ENCODE measurements around the gene ZNF710.

The ZNF710 gene

DNA sequence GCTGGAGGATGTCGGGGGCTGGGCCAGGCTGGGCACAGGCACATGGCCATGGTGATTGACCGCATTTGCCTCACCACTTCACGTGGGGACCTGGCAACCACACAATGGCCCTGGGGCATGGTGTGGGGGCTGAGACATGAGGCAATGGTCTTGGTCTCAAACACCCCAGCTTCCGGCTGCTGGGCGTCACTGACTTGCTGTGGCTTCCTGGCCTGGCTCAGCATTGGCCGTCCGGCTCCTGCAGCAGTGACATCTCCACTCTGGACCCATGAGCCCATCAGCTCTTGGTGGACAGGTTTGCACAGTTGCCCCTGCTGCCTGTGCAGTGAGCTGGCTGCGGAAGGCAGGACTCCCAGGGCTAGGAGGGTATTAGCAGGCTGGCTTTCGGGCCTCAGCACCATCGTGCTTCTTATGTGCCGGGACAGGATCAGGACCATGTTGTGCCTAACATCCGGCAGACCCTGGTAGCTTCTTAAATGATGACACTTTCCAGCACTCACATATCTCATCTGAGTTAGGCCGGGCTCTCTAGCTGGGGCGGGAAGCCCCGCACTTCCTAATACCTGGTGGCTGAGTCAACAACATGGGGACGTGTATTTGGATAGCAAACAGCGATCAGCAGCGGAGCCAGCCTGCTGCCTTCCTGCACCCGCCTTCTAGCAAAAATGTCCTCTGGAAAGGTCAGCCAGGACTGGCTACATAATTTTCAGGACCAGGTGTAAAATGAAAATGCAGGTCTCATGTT is 34.1 kb downstream of the ZNF710 start:
- H3K4me3 ChIP-seq (ENCODE audit: low read length), result no peak overlapping the region
- H3K9me3 ChIP-seq (ENCODE audit: control insufficient read depth, low read depth, low read length), result no peaks in the 10 kb centered on the region
- peaks cover 38% of the 10 kb centered on the region for H3K4me1 ChIP-seq (ENCODE audit: control insufficient read depth, low read depth, low read length)
- H3K36me3 ChIP-seq (ENCODE audit: control insufficient read depth, low read depth, low read length), result no peaks in the 10 kb centered on the region
- H3K27ac ChIP-seq (ENCODE audit: low read length), result no peak overlapping the region
- H3K9ac ChIP-seq (ENCODE audit: low read length), result no peak overlapping the region
- no peaks in the 10 kb centered on the region for H3K27me3 ChIP-seq (ENCODE audit: control insufficient read depth, insufficient read depth, low read length)

- H3K9me3 ChIP-seq (ENCODE audit: control insufficient read depth, low read depth, low read length), result no peaks in the 10 kb centered on the region
- no peak overlapping the region for H3K4me3 ChIP-seq (ENCODE audit: low read length)
- no peak overlapping the region for H3K9ac ChIP-seq (ENCODE audit: low read length)
- no peak overlapping the region for H3K27ac ChIP-seq (ENCODE audit: low read length)
- H3K4me1 ChIP-seq (ENCODE audit: control insufficient read depth, low read depth, low read length), result peaks cover 38% of the 10 kb centered on the region
- no peaks in the 10 kb centered on the region for H3K36me3 ChIP-seq (ENCODE audit: control insufficient read depth, low read depth, low read length)
- no peaks in the 10 kb centered on the region for H3K27me3 ChIP-seq (ENCODE audit: control insufficient read depth, insufficient read depth, low read length)
Observed at GRCh38 chr15:90035840-90036230, 34.7 kb downstream of the ZNF710 start.

DNA sequence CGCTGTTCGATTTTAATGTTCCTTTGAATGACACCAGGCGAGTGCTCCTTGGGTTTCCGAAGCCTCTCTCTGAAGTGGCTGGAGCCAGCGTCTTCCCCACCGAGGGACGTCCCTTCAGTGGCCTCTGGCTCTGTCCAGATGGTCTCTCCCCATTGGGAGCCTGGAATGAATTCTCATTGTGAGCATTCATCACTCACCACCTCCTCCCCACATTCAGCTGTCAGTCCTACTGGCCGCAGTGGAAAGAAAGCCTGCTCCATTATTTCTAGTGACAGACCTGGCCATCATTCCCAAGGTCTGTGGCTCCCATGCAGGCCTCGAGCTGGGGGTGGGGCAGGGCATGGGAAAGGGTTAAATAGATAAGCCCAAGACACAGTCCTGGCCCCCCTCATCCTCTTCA is 35.2 kb downstream of the ZNF710 start:
- H3K27ac ChIP-seq (ENCODE audit: low read length), result no peak overlapping the region
- no peaks in the 10 kb centered on the region for H3K36me3 ChIP-seq (ENCODE audit: control insufficient read depth, low read depth, low read length)
- H3K4me1 ChIP-seq (ENCODE audit: control insufficient read depth, low read depth, low read length), result peaks cover 33% of the 10 kb centered on the region
- no peak overlapping the region for H3K4me3 ChIP-seq (ENCODE audit: low read length)
- no peaks in the 10 kb centered on the region for H3K9me3 ChIP-seq (ENCODE audit: control insufficient read depth, low read depth, low read length)
- no peaks in the 10 kb centered on the region for H3K27me3 ChIP-seq (ENCODE audit: control insufficient read depth, insufficient read depth, low read length)
- H3K9ac ChIP-seq (ENCODE audit: low read length), result no peak overlapping the region

- Histone ChIP-seq H3K36me3 (ENCODE audit: control insufficient read depth, low read depth, low read length) (no peaks in the 10 kb centered on the region), H3K9me3 (ENCODE audit: control insufficient read depth, low read depth, low read length) (no peaks in the 10 kb centered on the region), H3K27ac (ENCODE audit: low read length) (no peak overlapping the region), H3K9ac (ENCODE audit: low read length) (no peak overlapping the region), H3K4me3 (ENCODE audit: low read length) (no peak overlapping the region), H3K4me1 (ENCODE audit: control insufficient read depth, low read depth, low read length) (peaks cover 29% of the 10 kb centered on the region), H3K27me3 (ENCODE audit: control insufficient read depth, insufficient read depth, low read length) (no peaks in the 10 kb centered on the region)
Observed at GRCh38 chr15:90036806-90037510, 35.8 kb downstream of the ZNF710 start.

- Histone ChIP-seq H3K36me3 (ENCODE audit: control insufficient read depth, low read depth, low read length) (no peaks in the 10 kb centered on the region), H3K4me3 (ENCODE audit: low read length) (no peak overlapping the region), H3K27ac (ENCODE audit: low read length) (no peak overlapping the region), H3K9ac (ENCODE audit: low read length) (no peak overlapping the region), H3K9me3 (ENCODE audit: control insufficient read depth, low read depth, low read length) (no peaks in the 10 kb centered on the region), H3K4me1 (ENCODE audit: control insufficient read depth, low read depth, low read length) (peaks cover 33% of the 10 kb centered on the region), H3K27me3 (ENCODE audit: control insufficient read depth, insufficient read depth, low read length) (no peaks in the 10 kb centered on the region)
Observed at GRCh38 chr15:90037511-90037860, 36.4 kb downstream of the ZNF710 start.

GRCh38 chr15:90037961-90038631 is 37.0 kb downstream of the ZNF710 start:
- H3K36me3 ChIP-seq (ENCODE audit: control insufficient read depth, low read depth, low read length), result no peaks in the 10 kb centered on the region
- H3K9me3 ChIP-seq (ENCODE audit: control insufficient read depth, low read depth, low read length), result no peaks in the 10 kb centered on the region
- H3K4me1 ChIP-seq (ENCODE audit: control insufficient read depth, low read depth, low read length), result peaks cover 35% of the 10 kb centered on the region
- H3K4me3 ChIP-seq (ENCODE audit: low read length), result no peak overlapping the region
- no peaks in the 10 kb centered on the region for H3K27me3 ChIP-seq (ENCODE audit: control insufficient read depth, insufficient read depth, low read length)
- no peak overlapping the region for H3K9ac ChIP-seq (ENCODE audit: low read length)
- H3K27ac ChIP-seq (ENCODE audit: low read length), result no peak overlapping the region

DNA sequence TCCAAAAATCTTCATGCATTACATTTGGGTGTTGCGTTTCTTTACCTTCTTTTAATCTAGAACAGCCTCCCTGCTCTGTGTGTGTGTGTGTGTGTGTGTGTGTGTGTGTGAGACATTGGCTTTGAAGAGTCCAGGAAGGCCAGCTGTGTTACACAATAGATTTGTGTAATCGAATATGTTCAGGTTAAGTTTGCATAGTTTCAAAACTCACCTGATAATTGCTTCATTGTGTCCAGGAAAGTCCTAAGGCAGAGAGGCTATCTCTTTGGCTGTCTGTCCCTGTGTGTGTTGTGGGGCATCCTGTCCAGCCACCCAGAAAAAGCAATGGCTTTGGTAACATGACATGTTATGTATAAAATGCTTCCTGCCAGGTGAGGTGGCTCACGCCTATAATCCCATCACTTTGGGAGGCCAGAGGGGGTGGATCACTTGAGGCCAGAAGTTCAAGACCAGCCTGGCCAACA is 37.5 kb downstream of the ZNF710 start:
- H3K9me3 ChIP-seq (ENCODE audit: control insufficient read depth, low read depth, low read length), result no peaks in the 10 kb centered on the region
- H3K9ac ChIP-seq (ENCODE audit: low read length), result no peak overlapping the region
- H3K4me1 ChIP-seq (ENCODE audit: control insufficient read depth, low read depth, low read length), result peaks cover 37% of the 10 kb centered on the region
- H3K27me3 ChIP-seq (ENCODE audit: control insufficient read depth, insufficient read depth, low read length), result no peaks in the 10 kb centered on the region
- H3K27ac ChIP-seq (ENCODE audit: low read length), result no peak overlapping the region
- no peak overlapping the region for H3K4me3 ChIP-seq (ENCODE audit: low read length)
- H3K36me3 ChIP-seq (ENCODE audit: control insufficient read depth, low read depth, low read length), result no peaks in the 10 kb centered on the region

DNA sequence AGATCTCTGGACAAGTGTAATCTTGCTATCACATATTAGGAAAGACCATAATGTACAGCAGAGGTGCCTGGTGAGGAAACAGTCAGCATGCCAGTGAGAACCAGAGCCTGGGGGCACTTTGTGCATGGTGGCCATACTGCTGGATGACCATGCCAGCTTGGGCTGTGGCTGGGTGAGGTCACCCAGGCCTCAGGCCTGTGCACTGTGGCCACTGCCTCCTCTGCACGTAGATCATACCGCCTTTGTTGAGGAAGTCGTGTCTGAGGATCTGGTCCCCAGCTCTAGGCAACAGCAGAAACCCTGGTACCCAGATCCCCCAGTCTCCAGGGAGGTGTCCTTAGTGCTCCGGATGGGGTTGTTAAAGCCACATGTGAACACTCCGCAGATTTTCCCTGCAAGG is 38.9 kb downstream of the ZNF710 start:
- peaks cover 32% of the 10 kb centered on the region for H3K4me1 ChIP-seq (ENCODE audit: control insufficient read depth, low read depth, low read length)
- no peaks in the 10 kb centered on the region for H3K36me3 ChIP-seq (ENCODE audit: control insufficient read depth, low read depth, low read length)
- H3K27ac ChIP-seq (ENCODE audit: low read length), result no peak overlapping the region
- no peaks in the 10 kb centered on the region for H3K9me3 ChIP-seq (ENCODE audit: control insufficient read depth, low read depth, low read length)
- H3K4me3 ChIP-seq (ENCODE audit: low read length), result no peak overlapping the region
- H3K9ac ChIP-seq (ENCODE audit: low read length), result no peak overlapping the region
- no peaks in the 10 kb centered on the region for H3K27me3 ChIP-seq (ENCODE audit: control insufficient read depth, insufficient read depth, low read length)

- Histone ChIP-seq H3K36me3 (ENCODE audit: control insufficient read depth, low read depth, low read length) (no peaks in the 10 kb centered on the region), H3K27ac (ENCODE audit: low read length) (no peak overlapping the region), H3K9me3 (ENCODE audit: control insufficient read depth, low read depth, low read length) (no peaks in the 10 kb centered on the region), H3K4me3 (ENCODE audit: low read length) (no peak overlapping the region), H3K9ac (ENCODE audit: low read length) (no peak overlapping the region), H3K27me3 (ENCODE audit: control insufficient read depth, insufficient read depth, low read length) (no peaks in the 10 kb centered on the region), H3K4me1 (ENCODE audit: control insufficient read depth, low read depth, low read length) (peaks cover 26% of the 10 kb centered on the region)
Observed at GRCh38 chr15:90040618-90041017, 39.5 kb downstream of the ZNF710 start.

- Histone ChIP-seq H3K9me3 (ENCODE audit: control insufficient read depth, low read depth, low read length) (no peaks in the 10 kb centered on the region), H3K27me3 (ENCODE audit: control insufficient read depth, insufficient read depth, low read length) (no peaks in the 10 kb centered on the region), H3K36me3 (ENCODE audit: control insufficient read depth, low read depth, low read length) (no peaks in the 10 kb centered on the region), H3K27ac (ENCODE audit: low read length) (no peak overlapping the region), H3K4me1 (ENCODE audit: control insufficient read depth, low read depth, low read length) (peaks cover 16% of the 10 kb centered on the region), H3K4me3 (ENCODE audit: low read length) (no peak overlapping the region), H3K9ac (ENCODE audit: low read length) (no peak overlapping the region)
Observed at GRCh38 chr15:90042356-90042755, 41.2 kb downstream of the ZNF710 start.

DNA sequence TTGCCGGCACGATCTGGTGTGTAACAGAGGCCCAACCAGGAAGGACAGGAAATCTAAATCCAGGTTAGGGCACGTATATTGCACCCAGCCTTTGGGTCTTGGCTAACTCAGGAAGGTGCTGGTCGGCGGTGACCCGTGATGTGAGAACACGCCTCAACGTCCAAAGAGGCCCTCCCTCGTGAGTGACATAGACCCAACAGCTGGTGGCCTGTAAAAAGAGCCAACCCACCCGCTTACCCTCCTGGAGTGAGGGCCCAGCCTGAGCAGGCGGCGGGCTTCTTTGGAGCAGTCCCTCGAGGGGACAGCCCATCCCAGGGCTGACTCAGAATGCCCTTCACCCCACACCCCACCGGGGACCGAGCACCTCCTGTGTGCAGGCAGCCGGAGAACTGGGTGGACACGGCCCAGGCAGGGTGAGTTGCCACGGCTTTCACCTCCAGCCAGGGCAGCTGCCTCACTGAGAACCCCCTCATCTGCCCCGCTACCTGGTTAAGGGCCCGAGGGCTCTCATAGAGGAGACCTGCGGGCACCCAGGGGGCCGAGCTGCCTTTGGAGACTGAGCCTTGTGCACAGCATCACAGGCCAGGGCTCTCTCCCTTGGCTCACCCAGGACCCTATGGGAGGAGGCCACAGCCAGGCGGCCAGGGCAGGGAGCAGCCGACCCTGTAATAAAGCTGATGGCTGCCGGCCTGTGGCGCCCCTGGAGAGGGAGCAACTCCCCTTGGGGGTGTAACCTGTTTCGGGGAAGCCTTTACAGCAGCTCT is 41.8 kb downstream of the ZNF710 start:
- Histone ChIP-seq H3K9ac (ENCODE audit: low read length) (no peak overlapping the region), H3K9me3 (ENCODE audit: control insufficient read depth, low read depth, low read length) (no peaks in the 10 kb centered on the region), H3K4me3 (ENCODE audit: low read length) (no peak overlapping the region), H3K36me3 (ENCODE audit: control insufficient read depth, low read depth, low read length) (no peaks in the 10 kb centered on the region), H3K27ac (ENCODE audit: low read length) (no peak overlapping the region), H3K4me1 (ENCODE audit: control insufficient read depth, low read depth, low read length) (peaks cover 16% of the 10 kb centered on the region), H3K27me3 (ENCODE audit: control insufficient read depth, insufficient read depth, low read length) (no peaks in the 10 kb centered on the region)

Data from iPS-18a (cell line).